Parathyroid adenoma (tissue), 2 donors: ENCODE results near the gene RBSN.

Experiments used
- H2AFZ ChIP-seq: fragments of 300-600 bp; sonication (generic); one replicate; pipeline ENCODE4 v1.7.0; 2017; ENCODE audit warnings: antibody characterized with exemption, mild to moderate bottlenecking
- H3K27ac ChIP-seq: fragments of 300-600 bp; sonication (generic); one replicate; pipeline ENCODE4 v1.7.0; 2017
- H3K27me3 ChIP-seq: fragments of 300-600 bp; sonication (generic); one replicate; pipeline ENCODE4 v1.7.0; 2017; ENCODE audit warnings: low read length; ENCODE audit not compliant: control insufficient read depth, insufficient read depth
- H3K36me3 ChIP-seq: fragments of 300-600 bp; sonication (generic); one replicate; pipeline ENCODE4 v1.7.0; 2017; ENCODE audit warnings: low read length; ENCODE audit not compliant: control insufficient read depth, insufficient read depth
- H3K4me1 ChIP-seq: fragments of 300-600 bp; sonication (generic); one replicate; pipeline ENCODE4 v1.7.0; 2017; ENCODE audit warnings: control low read depth
- H3K4me2 ChIP-seq: fragments of 300-600 bp; sonication (generic); one replicate; pipeline ENCODE4 v1.7.0; 2017; ENCODE audit warnings: low read length
- H3K4me3 ChIP-seq: fragments of 300-600 bp; sonication (generic); one replicate; pipeline ENCODE4 v1.7.0; 2017; ENCODE audit warnings: low read depth, low read length
- H3K79me2 ChIP-seq: fragments of 300-600 bp; sonication (generic); one replicate; pipeline ENCODE4 v1.7.0; 2017; ENCODE audit warnings: control low read depth
- H3K9ac ChIP-seq: fragments of 300-600 bp; sonication (generic); one replicate; pipeline ENCODE4 v1.7.0; 2017; ENCODE audit warnings: mild to moderate bottlenecking
- H3K9me3 ChIP-seq: fragments of 300-600 bp; sonication (generic); one replicate; pipeline ENCODE4 v1.7.0; 2017; ENCODE audit warnings: low read length; ENCODE audit not compliant: control insufficient read depth
- TF ChIP-seq, protein P1 (sequence below): fragments of 300-600 bp; sonication (generic); IDR thresholded peaks from one replicate; pipeline ENCODE4 v1.7.0; 2017; ENCODE audit warnings: antibody characterized with exemption, mild to moderate bottlenecking
- donor health status: primary hyperparathyroidism.

Gene RBSN

DNA sequence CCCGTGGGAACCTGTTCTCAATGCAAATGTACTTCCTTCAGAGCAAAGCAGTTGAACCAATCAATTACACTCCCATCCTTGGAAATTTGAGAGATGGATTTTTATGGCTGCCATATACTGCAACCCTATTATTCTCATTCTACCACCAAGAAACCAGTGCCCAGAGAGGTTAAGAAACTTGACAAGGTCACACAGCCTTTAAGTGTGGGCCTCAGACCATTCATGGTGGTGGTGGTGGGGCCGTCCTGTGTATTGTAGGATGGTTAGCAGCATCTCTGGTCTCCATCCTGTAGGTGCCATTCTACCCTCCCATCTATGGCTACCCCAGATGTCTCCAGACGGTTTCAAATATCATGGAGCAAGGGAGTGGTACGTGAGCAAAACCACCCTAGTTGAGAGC, 23.4 kb upstream of the RBSN start:
- TF ChIP-seq, protein P1, sequence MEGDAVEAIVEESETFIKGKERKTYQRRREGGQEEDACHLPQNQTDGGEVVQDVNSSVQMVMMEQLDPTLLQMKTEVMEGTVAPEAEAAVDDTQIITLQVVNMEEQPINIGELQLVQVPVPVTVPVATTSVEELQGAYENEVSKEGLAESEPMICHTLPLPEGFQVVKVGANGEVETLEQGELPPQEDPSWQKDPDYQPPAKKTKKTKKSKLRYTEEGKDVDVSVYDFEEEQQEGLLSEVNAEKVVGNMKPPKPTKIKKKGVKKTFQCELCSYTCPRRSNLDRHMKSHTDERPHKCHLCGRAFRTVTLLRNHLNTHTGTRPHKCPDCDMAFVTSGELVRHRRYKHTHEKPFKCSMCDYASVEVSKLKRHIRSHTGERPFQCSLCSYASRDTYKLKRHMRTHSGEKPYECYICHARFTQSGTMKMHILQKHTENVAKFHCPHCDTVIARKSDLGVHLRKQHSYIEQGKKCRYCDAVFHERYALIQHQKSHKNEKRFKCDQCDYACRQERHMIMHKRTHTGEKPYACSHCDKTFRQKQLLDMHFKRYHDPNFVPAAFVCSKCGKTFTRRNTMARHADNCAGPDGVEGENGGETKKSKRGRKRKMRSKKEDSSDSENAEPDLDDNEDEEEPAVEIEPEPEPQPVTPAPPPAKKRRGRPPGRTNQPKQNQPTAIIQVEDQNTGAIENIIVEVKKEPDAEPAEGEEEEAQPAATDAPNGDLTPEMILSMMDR = no peak
- H3K4me1 ChIP-seq = no peaks in the 10 kb centered on the region
- H2AFZ ChIP-seq = no peak overlapping the region
- no peaks in the 10 kb centered on the region for H3K9me3 ChIP-seq
- no peak overlapping the region for H3K4me2 ChIP-seq
- no peaks in the 10 kb centered on the region for H3K36me3 ChIP-seq
- no peak overlapping the region for H3K9ac ChIP-seq
- no peak overlapping the region for H3K27ac ChIP-seq
- H3K79me2 ChIP-seq = no peaks in the 10 kb centered on the region
- no peak overlapping the region for H3K4me3 ChIP-seq
- no peaks in the 10 kb centered on the region for H3K27me3 ChIP-seq

DNA sequence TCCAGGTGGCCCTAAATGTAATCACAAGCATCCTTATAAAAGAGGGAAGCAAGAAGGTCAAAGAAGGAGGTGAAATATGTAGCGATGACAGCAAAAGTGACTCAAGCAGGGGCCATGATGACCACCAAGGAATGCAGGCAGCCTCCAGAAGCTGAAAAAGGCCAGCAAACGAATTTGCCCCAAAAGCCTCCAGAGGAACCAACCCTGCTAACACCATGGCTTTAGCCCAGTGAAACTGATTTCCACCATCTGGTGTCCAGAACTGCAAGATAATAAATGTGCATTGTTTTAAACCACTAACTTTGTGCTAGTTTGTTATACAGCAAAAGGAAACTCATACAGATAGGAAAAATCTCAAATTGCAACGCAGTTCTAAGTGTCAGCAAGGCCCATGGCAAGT, 23.0 kb upstream of the RBSN start:
- Histone ChIP-seq H3K4me2 (no peak overlapping the region), H3K4me3 (no peak overlapping the region), H3K27ac (no peak overlapping the region), H3K79me2 (no peaks in the 10 kb centered on the region), H3K9me3 (no peaks in the 10 kb centered on the region), H3K36me3 (no peaks in the 10 kb centered on the region), H3K27me3 (no peaks in the 10 kb centered on the region), H2AFZ (no peak overlapping the region), H3K4me1 (no peaks in the 10 kb centered on the region), H3K9ac (no peak overlapping the region)
- TF ChIP-seq, protein P1 = no peak

DNA sequence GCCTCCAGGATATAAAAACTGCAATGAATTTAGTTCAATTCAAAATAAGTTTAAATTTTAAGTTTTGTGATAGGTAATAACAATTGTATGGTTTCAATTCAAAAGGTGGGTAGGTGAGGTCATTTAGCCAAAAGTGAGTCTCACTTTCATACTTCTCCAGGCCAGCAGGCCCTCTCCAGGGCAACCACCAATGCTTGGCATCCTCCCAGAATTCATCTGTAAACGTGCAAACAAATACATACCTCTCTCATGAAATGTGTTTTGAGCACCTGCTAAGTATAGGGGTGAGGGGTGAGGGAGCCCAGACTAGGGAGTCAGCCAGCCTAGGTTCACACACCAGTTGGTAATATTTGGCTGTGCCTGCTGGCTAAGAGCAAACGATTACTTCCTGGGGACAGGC, 22.0 kb upstream of the RBSN start:
- Histone ChIP-seq H3K4me2 (no peak overlapping the region), H3K27ac (no peak overlapping the region), H2AFZ (no peak overlapping the region), H3K27me3 (no peaks in the 10 kb centered on the region), H3K9ac (no peak overlapping the region), H3K79me2 (no peaks in the 10 kb centered on the region), H3K4me3 (no peak overlapping the region), H3K4me1 (no peaks in the 10 kb centered on the region), H3K9me3 (no peaks in the 10 kb centered on the region), H3K36me3 (no peaks in the 10 kb centered on the region)
- TF ChIP-seq, protein P1 = no peak

DNA sequence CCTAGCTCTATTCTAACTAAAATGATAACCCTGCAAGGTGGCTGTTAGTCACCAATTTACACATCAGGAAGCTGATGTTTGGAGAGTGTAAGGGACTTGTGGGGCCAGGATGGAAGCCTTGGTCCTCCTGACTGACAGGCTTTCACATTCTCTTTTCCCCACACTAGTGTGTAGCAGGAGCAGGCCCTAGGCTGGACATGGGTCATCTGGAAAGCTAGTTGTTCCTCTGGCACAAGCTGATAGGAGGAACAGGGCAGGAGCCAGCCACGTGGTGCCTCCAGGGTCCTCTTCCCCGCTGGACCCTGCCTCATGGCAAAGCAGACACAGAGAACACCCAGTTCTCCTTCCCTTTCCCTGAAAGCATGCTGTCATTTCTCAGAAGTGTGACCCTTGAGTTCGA, 18.1 kb upstream of the RBSN start:
- no peak overlapping the region for H3K9ac ChIP-seq
- no peak overlapping the region for H2AFZ ChIP-seq
- no peaks in the 10 kb centered on the region for H3K79me2 ChIP-seq
- no peaks in the 10 kb centered on the region for H3K36me3 ChIP-seq
- no peaks in the 10 kb centered on the region for H3K4me1 ChIP-seq
- H3K27me3 ChIP-seq = no peaks in the 10 kb centered on the region
- TF ChIP-seq, protein P1 = no peak
- H3K4me3 ChIP-seq = no peak overlapping the region
- H3K27ac ChIP-seq = no peak overlapping the region
- no peaks in the 10 kb centered on the region for H3K9me3 ChIP-seq
- H3K4me2 ChIP-seq = no peak overlapping the region

DNA sequence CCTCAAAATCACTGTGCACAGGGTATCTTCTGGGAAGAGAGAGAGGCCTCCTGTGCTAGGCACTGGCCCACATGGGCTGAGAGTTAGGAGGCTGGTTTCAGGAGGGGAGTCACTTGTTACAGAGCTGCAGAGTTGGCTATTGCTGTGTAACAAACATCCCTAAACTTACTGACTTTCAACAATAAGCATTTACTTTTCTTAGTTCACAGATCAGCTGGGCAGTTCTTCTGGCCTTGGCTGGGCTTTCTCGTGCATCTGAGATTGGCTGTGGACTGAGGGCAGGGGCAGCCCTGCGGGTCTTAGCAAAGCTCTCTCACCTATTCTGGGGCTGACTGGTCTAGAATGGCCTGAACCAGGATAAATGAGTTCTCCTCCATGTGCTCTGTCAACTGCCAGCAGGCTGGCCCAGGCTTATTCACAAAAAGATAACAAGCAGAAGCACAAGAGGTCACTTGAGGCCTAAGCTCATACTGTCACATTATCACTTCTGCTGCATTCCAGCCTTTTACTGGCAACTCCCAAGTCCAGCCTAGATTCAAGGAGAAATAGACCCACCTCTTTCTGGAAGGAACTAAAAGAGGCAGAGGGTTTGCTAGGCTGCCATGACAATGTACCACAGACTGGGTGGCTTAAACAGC, 17.2 kb upstream of the RBSN start:
- no peaks in the 10 kb centered on the region for H3K36me3 ChIP-seq
- TF ChIP-seq, protein P1 = no peak
- H3K4me2 ChIP-seq = no peak overlapping the region
- H3K4me1 ChIP-seq = no peaks in the 10 kb centered on the region
- no peak overlapping the region for H3K9ac ChIP-seq
- H3K9me3 ChIP-seq = no peaks in the 10 kb centered on the region
- no peak overlapping the region for H3K4me3 ChIP-seq
- no peaks in the 10 kb centered on the region for H3K27me3 ChIP-seq
- H2AFZ ChIP-seq = no peak overlapping the region
- H3K27ac ChIP-seq = no peak overlapping the region
- H3K79me2 ChIP-seq = no peaks in the 10 kb centered on the region
